Right lobe of liver (tissue), 4 donors: ENCODE data around the gene ATP5MC2.

ENCODE experiments used
- CTCF ChIP-seq, 4 donors: fragments of 200-600 bp in 3 of 4; fragments of 450-650 bp in 1 of 4; IDR thresholded peaks; one replicate each; pipeline versions ENCODE4 v1.5.1 to v1.8.0; 2016 to 2022; ENCODE audit warnings: antibody characterized with exemption in 4 of 4, mild to moderate bottlenecking in 2 of 4
- POLR2A ChIP-seq: fragments of 450-650 bp; IDR thresholded peaks from one replicate; pipeline ENCODE4 v1.6.1; 2017; ENCODE audit warnings: antibody characterized with exemption, mild to moderate bottlenecking
- donor health status: DM: no; HTN: no; CAD: no.
- donor health status: DM: no; HTN: no; CAD: no.
- donor health status: DM: no; HTN: yes; CAD: no.

- TF ChIP-seq CTCF (IDR thresholded peaks at IDR 0.05) (no peak), POLR2A (no peak)
These were observed 1.3 kb upstream of the ATP5MC2 start for GRCh38 chr12:53677016-53677799.
